Neuronal stem cell (in vitro differentiated cells): Measurements from ENCODE around the gene ATXN10.

Experiments
- DNase-seq: peaks from one replicate; pipeline ENCODE4 v3.0.0-alpha.2; 2013; ENCODE audit warnings: low spot score
- H2AFZ ChIP-seq: one replicate; pipeline ENCODE4 v1.6.1; 2013; ENCODE audit warnings: mild to moderate bottlenecking, low read length, inconsistent platforms
- H2AK5ac ChIP-seq: 2 replicates; pipeline ENCODE4 v1.6.1; 2013; ENCODE audit warnings: low read depth, mild to moderate bottlenecking, inconsistent platforms, low read length, moderate library complexity, mixed read lengths
- H2BK120ac ChIP-seq: 2 replicates; pipeline ENCODE4 v1.6.1; 2013; ENCODE audit warnings: low read depth, mild to moderate bottlenecking, inconsistent platforms, low read length, moderate library complexity, mixed read lengths
- H2BK12ac ChIP-seq: one replicate; pipeline ENCODE4 v1.6.1; 2013; ENCODE audit warnings: low read length, inconsistent platforms
- H2BK15ac ChIP-seq: 2 replicates; pipeline ENCODE4 v1.6.1; 2013; ENCODE audit warnings: mild to moderate bottlenecking, low read length, inconsistent platforms, mixed read lengths
- H2BK5ac ChIP-seq: one replicate; pipeline ENCODE4 v1.6.1; 2013; ENCODE audit warnings: inconsistent platforms, mild to moderate bottlenecking, low read length, moderate library complexity
- H3K14ac ChIP-seq: one replicate; pipeline ENCODE4 v1.6.1; 2013; ENCODE audit warnings: low read length, inconsistent platforms
- H3K18ac ChIP-seq: 2 replicates; pipeline ENCODE4 v1.6.1; 2013; ENCODE audit warnings: low read length, inconsistent platforms
- H3K23ac ChIP-seq: 2 replicates; pipeline ENCODE4 v1.6.1; 2013; ENCODE audit warnings: low read depth, mild to moderate bottlenecking, mixed read lengths, low read length, inconsistent platforms; ENCODE audit not compliant: poor library complexity
- H3K27ac ChIP-seq: replicated peaks from 3 replicates; pipeline ENCODE4 v1.5.1; 2013; ENCODE audit warnings: low read length, inconsistent platforms
- H3K27me3 ChIP-seq, 3 experiments: 2 replicates each; pipeline ENCODE4 v1.6.1; 2013; ENCODE audit warnings: low read length in 3 of 3, mild to moderate bottlenecking in 2 of 3, inconsistent platforms in 1 of 3, low read depth in 1 of 3, mixed read lengths in 1 of 3, moderate library complexity in 1 of 3; ENCODE audit not compliant: control insufficient read depth in 3 of 3, insufficient read depth in 3 of 3
- H3K36me3 ChIP-seq, 2 donors: replicated peaks in 1 of 2; 2 replicates each; pipeline ENCODE4 v1.6.1; 2013; ENCODE audit warnings: low read length in 2 of 2; ENCODE audit not compliant: control insufficient read depth in 2 of 2, insufficient read depth in 2 of 2
- H3K4ac ChIP-seq: 2 replicates; pipeline ENCODE4 v1.6.1; 2013; ENCODE audit warnings: inconsistent platforms, mild to moderate bottlenecking, low read length, moderate library complexity
- H3K4me1 ChIP-seq, 2 donors: 1 replicate in 1 of 2; 2 replicates in 1 of 2; pipeline ENCODE4 v1.6.1; 2013; ENCODE audit warnings: low read length in 2 of 2, low read depth in 1 of 2; ENCODE audit not compliant: control insufficient read depth in 2 of 2, insufficient read depth in 1 of 2
- H3K4me2 ChIP-seq: one replicate; pipeline ENCODE4 v1.6.1; 2013; ENCODE audit warnings: mild to moderate bottlenecking, low read length, inconsistent platforms; ENCODE audit not compliant: insufficient read depth, poor library complexity, severe bottlenecking
- H3K4me3 ChIP-seq, 2 donors: 2 replicates each; pipeline ENCODE4 v1.5.1; 2013; ENCODE audit warnings: low read length in 2 of 2, mild to moderate bottlenecking in 2 of 2, inconsistent platforms in 1 of 2, moderate library complexity in 1 of 2
- H3K79me1 ChIP-seq: one replicate; pipeline ENCODE4 v1.6.1; 2013; ENCODE audit warnings: low read depth, mild to moderate bottlenecking, inconsistent platforms, low read length, moderate library complexity
- H3K9ac ChIP-seq: one replicate; pipeline ENCODE4 v1.6.1; 2013; ENCODE audit warnings: mild to moderate bottlenecking, low read depth, low read length, inconsistent platforms; ENCODE audit not compliant: poor library complexity
- H3K9me3 ChIP-seq, 2 donors: replicated peaks in 1 of 2; 2 replicates each; pipeline versions ENCODE3 to v1.6.1; 2013; ENCODE audit warnings: low read length in 2 of 2, mild to moderate bottlenecking in 2 of 2, inconsistent platforms in 1 of 2, low read depth in 1 of 2, mixed read lengths in 1 of 2, moderate library complexity in 1 of 2; ENCODE audit not compliant: control insufficient read depth in 2 of 2, insufficient read depth in 1 of 2
- H4K8ac ChIP-seq: one replicate; pipeline ENCODE4 v1.6.1; 2013; ENCODE audit warnings: low read depth, mild to moderate bottlenecking, inconsistent platforms, low read length, moderate library complexity
- H4K91ac ChIP-seq: one replicate; pipeline ENCODE4 v1.6.1; 2013; ENCODE audit warnings: low read length, low read depth, mild to moderate bottlenecking, inconsistent platforms; ENCODE audit not compliant: poor library complexity
- WGBS, 2 donors: extraction: QIAGEN DNeasy Blood & Tissue Kit; methylation state at CpG; one replicate each; pipeline ENCODE4 v1.1.7; 2013; ENCODE audit warnings: missing lambda C conversion rate in 2 of 2, mixed read lengths in 1 of 2; ENCODE audit not compliant: insufficient read length in 2 of 2, insufficient replicate concordance in 1 of 2; ENCODE audit errors: extremely low coverage in 2 of 2; 5-methylcytosine and 5-hydroxymethylcytosine counted together

ATXN10 gene

GRCh38 chr22:45692549-45692948 is 20.9 kb downstream of the ATXN10 start:
- Histone ChIP-seq H4K91ac (no peak overlapping the region), H3K27me3 (no peaks in the 10 kb centered on the region), H3K4ac (no peak overlapping the region), H2AK5ac (no peak overlapping the region), H2BK120ac (no peak overlapping the region), H2BK12ac (no peak overlapping the region), H3K23ac (no peak overlapping the region), H2BK5ac (no peak overlapping the region), H3K9me3 (peaks cover 2 to 14% of the 10 kb centered on the region in 2 donors), H2BK15ac (no peak overlapping the region), H2AFZ (no peak overlapping the region), H3K18ac (no peak overlapping the region), H3K14ac (no peak overlapping the region), H3K36me3 (peaks cover 14 to 79% of the 10 kb centered on the region in 2 donors), H3K79me1 (peaks cover 3% of the 10 kb centered on the region), H3K4me3 (no peak overlapping the region), H3K4me2 (no peak overlapping the region), H3K9ac (no peak overlapping the region), H3K4me1 (peaks cover 0 to 3% of the 10 kb centered on the region in 2 donors), H4K8ac (no peak overlapping the region), H3K27ac (no peak overlapping the region)
- no CpG with 5 or more reads among the region's 1 CpG for WGBS, 2 donors
- peak; percentile 9 for DNase-seq

- peaks cover 0 to 2% of the 10 kb centered on the region in 2 donors for H3K4me1 ChIP-seq
- no peak overlapping the region for H3K4me2 ChIP-seq
- no peak overlapping the region for H3K23ac ChIP-seq
- no peak overlapping the region for H2AK5ac ChIP-seq
- no peak overlapping the region for H2AFZ ChIP-seq
- no peak overlapping the region for H2BK12ac ChIP-seq
- H3K9me3 ChIP-seq = peaks cover 2 to 14% of the 10 kb centered on the region in 2 donors
- H4K8ac ChIP-seq = no peak overlapping the region
- no peak overlapping the region for H3K4me3 ChIP-seq
- no peak overlapping the region for H3K14ac ChIP-seq
- no peak overlapping the region for H3K9ac ChIP-seq
- H4K91ac ChIP-seq = no peak overlapping the region
- H2BK5ac ChIP-seq = no peak overlapping the region
- no peak overlapping the region for H3K4ac ChIP-seq
- H3K36me3 ChIP-seq = peaks cover 14 to 89% of the 10 kb centered on the region in 2 donors
- H2BK15ac ChIP-seq = no peak overlapping the region
- peaks cover 3% of the 10 kb centered on the region for H3K79me1 ChIP-seq
- no peak overlapping the region for H2BK120ac ChIP-seq
- no peak overlapping the region for H3K27ac ChIP-seq
- no peaks in the 10 kb centered on the region for H3K27me3 ChIP-seq
- no peak overlapping the region for H3K18ac ChIP-seq
- WGBS, 2 donors = no CpG with 5 or more reads among the region's 4 CpGs
- no peak for DNase-seq
Observed at GRCh38 chr22:45693835-45694234, 22.2 kb downstream of the ATXN10 start.

GRCh38 chr22:45696227-45696626 is 24.6 kb downstream of the ATXN10 start:
- Histone ChIP-seq H4K8ac (no peak overlapping the region), H2AK5ac (no peak overlapping the region), H3K23ac (no peak overlapping the region), H4K91ac (no peak overlapping the region), H3K79me1 (peaks cover 3% of the 10 kb centered on the region), H3K9ac (no peak overlapping the region), H3K4ac (no peak overlapping the region), H2BK5ac (no peak overlapping the region), H3K4me3 (no peak overlapping the region), H3K18ac (no peak overlapping the region), H3K27me3 (no peaks in the 10 kb centered on the region), H2BK12ac (no peak overlapping the region), H3K4me2 (no peak overlapping the region), H2AFZ (no peak overlapping the region), H3K9me3 (peaks cover 2 to 14% of the 10 kb centered on the region in 2 donors), H3K4me1 (peaks cover 0 to 2% of the 10 kb centered on the region in 2 donors), H2BK15ac (no peak overlapping the region), H3K36me3 (peaks cover 17 to 89% of the 10 kb centered on the region in 2 donors), H3K14ac (no peak overlapping the region), H3K27ac (no peak overlapping the region), H2BK120ac (no peak overlapping the region)
- no peak for DNase-seq
- WGBS, 2 donors = no CpG with 5 or more reads among the region's 6 CpGs

- Histone ChIP-seq H3K18ac (no peak overlapping the region), H3K14ac (no peak overlapping the region), H3K27ac (no peak overlapping the region), H2BK12ac (no peak overlapping the region), H3K36me3 (peaks cover 17 to 89% of the 10 kb centered on the region in 2 donors), H3K9me3 (peaks cover 2 to 17% of the 10 kb centered on the region in 2 donors), H3K79me1 (no peaks in the 10 kb centered on the region), H3K23ac (no peak overlapping the region), H2AK5ac (no peak overlapping the region), H4K8ac (no peak overlapping the region), H4K91ac (no peak overlapping the region), H3K4me3 (no peak overlapping the region), H2BK15ac (no peak overlapping the region), H2BK5ac (no peak overlapping the region), H3K27me3 (no peaks in the 10 kb centered on the region), H2AFZ (no peak overlapping the region), H3K4me1 (no peaks in the 10 kb centered on the region), H3K9ac (no peak overlapping the region), H3K4ac (no peak overlapping the region), H3K4me2 (no peak overlapping the region), H2BK120ac (no peak overlapping the region)
- WGBS, 2 donors = no CpG with 5 or more reads among the region's 4 CpGs
- DNase-seq = no peak
Observed at GRCh38 chr22:45698094-45698493, 26.5 kb downstream of the ATXN10 start.
